NOMO-1 treated with dmso at 0.1 percent for 144 hours (cell line): ENCODE measurements around the gene HGF.
"Not testable (repeated sequence)": the region's sequence is repeated elsewhere in the genome, so short reads cannot be mapped to it uniquely, and the experiment has no call there.

Experiments
- DNase-seq: peaks from one replicate; lab custom pipeline; 2025; ENCODE audit not compliant: unreplicated experiment; lab: John Stamatoyannopoulos, UW

Gene HGF

GRCh38 chr7:81769891-81770727, at the start of gene HGF:
TSS of gene HGF (minus strand) at chr7:81770047. CDS start at chr7:81769971, 76 bp downstream.
- DNase-seq = peak; percentile 72

GRCh38 chr7:81816312-81816711, 46.5 kb upstream of the HGF start:
- DNase-seq = no peak

- not testable (repeated sequence) for DNase-seq
These were observed 43.1 kb upstream of the HGF start for GRCh38 chr7:81812866-81813476.

- no peak for DNase-seq
These were observed 42.4 kb upstream of the HGF start for GRCh38 chr7:81811956-81812865.

- DNase-seq = peak; percentile 75
These were observed 40.8 kb upstream of the HGF start for GRCh38 chr7:81810476-81811155.

- DNase-seq = not testable (repeated sequence)
These were observed 38.5 kb upstream of the HGF start for GRCh38 chr7:81808310-81808709.

GRCh38 chr7:81803267-81803666, 33.4 kb upstream of the HGF start:
- no peak for DNase-seq

GRCh38 chr7:81802251-81802650, 32.4 kb upstream of the HGF start:
- no peak for DNase-seq

- DNase-seq = no peak
These were observed 31.7 kb upstream of the HGF start for GRCh38 chr7:81801532-81801931.

GRCh38 chr7:81791568-81792518, 22.0 kb upstream of the HGF start:
- no peak for DNase-seq

GRCh38 chr7:81790686-81791085, 20.8 kb upstream of the HGF start:
- no peak for DNase-seq

GRCh38 chr7:81790120-81790500, 20.3 kb upstream of the HGF start:
- no peak for DNase-seq

- no peak for DNase-seq
These were observed 19.7 kb upstream of the HGF start for GRCh38 chr7:81789406-81790119.

GRCh38 chr7:81788246-81788645, 18.4 kb upstream of the HGF start:
- no peak for DNase-seq

GRCh38 chr7:81783818-81784217, 14.0 kb upstream of the HGF start:
- DNase-seq = no peak

- DNase-seq = peak; percentile 22
These were observed 11.3 kb upstream of the HGF start for GRCh38 chr7:81780914-81781693.

GRCh38 chr7:81779706-81780105, 9.9 kb upstream of the HGF start:
- DNase-seq = no peak

- no peak for DNase-seq
These were observed 7.8 kb upstream of the HGF start for GRCh38 chr7:81777697-81778096.
